NCI-H187 treated with DMSO at 0.1 percent for 48 hours (cell line): ENCODE data around the gene SCUBE1.
A peak's percentile ranks its signal among the peaks of the same experiment; 100 is the strongest.

Experiments
- DNase-seq: peaks from one replicate; lab custom pipeline; 2025; lab: John Stamatoyannopoulos, UW

SCUBE1 gene

GRCh38 chr22:43198936-43199335, 144.2 kb downstream of the SCUBE1 start:
- DNase-seq = no peak

GRCh38 chr22:43198126-43198525, 145.0 kb downstream of the SCUBE1 start:
- DNase-seq = no peak

- no peak for DNase-seq
These were observed 145.8 kb downstream of the SCUBE1 start for GRCh38 chr22:43197271-43197941.

- DNase-seq = no peak
These were observed 151.3 kb downstream of the SCUBE1 start for GRCh38 chr22:43191831-43192230.

GRCh38 chr22:43188829-43189545, 154.2 kb downstream of the SCUBE1 start:
- DNase-seq = no peak

GRCh38 chr22:43187171-43188099, 155.7 kb downstream of the SCUBE1 start:
- DNase-seq = peak; percentile 56

- DNase-seq = no peak
These were observed 156.7 kb downstream of the SCUBE1 start, which contains the start of gene TTLL12 for GRCh38 chr22:43186272-43187170. TSS of gene TTLL12 (minus strand) at chr22:43187134. CDS start at chr22:43187069, 65 bp downstream.

GRCh38 chr22:43185860-43186261, 157.3 kb downstream of the SCUBE1 start:
- no peak for DNase-seq

- no peak for DNase-seq
These were observed 159.5 kb downstream of the SCUBE1 start for GRCh38 chr22:43183496-43184277.

GRCh38 chr22:43182726-43183125, 160.4 kb downstream of the SCUBE1 start:
- no peak for DNase-seq

GRCh38 chr22:43182118-43182517, 161.1 kb downstream of the SCUBE1 start:
- DNase-seq = no peak

- no peak for DNase-seq
These were observed 161.7 kb downstream of the SCUBE1 start for GRCh38 chr22:43181321-43182076.

- DNase-seq = no peak
These were observed 162.5 kb downstream of the SCUBE1 start for GRCh38 chr22:43180670-43181069.

GRCh38 chr22:43179911-43180195, 163.3 kb downstream of the SCUBE1 start:
- DNase-seq = no peak

GRCh38 chr22:43179146-43179910, 163.8 kb downstream of the SCUBE1 start:
- no peak for DNase-seq

- no peak for DNase-seq
These were observed 165.7 kb downstream of the SCUBE1 start for GRCh38 chr22:43177479-43177878.

- no peak for DNase-seq
These were observed 167.1 kb downstream of the SCUBE1 start for GRCh38 chr22:43176090-43176489.

- DNase-seq = no peak
These were observed 168.1 kb downstream of the SCUBE1 start for GRCh38 chr22:43174941-43175531.
